GM12878 (cell line): ENCODE data around the gene MAB21L3. TPM values are rescaled to one million over a fixed set of nuclear protein-coding genes. Genes with fewer than 3 reads are reported as not detected.

Experiments used
- ATAC-seq: fragments of 200-7000 bp; cut with Tn5 transposase; 3 replicates; pipeline ENCODE4 v1.9.1; 2020; ENCODE audit warnings: mild to moderate bottlenecking, moderate library complexity
- BruUV-seq: library from RNA; stranded (reverse); fragments of 400-500 nt; replicated peaks from 2 replicates; lab custom pipeline; 2021; lab: Mats Ljungman, UMichigan
- CTCF ChIA-PET: fragments of 300-600 bp; sonication (Branson Sonifier 250); formaldehyde crosslinking; extraction: SDS; loops from one replicate; lab custom pipeline; 2021; ENCODE audit warnings: inconsistent platforms; lab: Yijun Ruan, JAX
- POLR2A ChIA-PET: fragments of 350-600 bp; formaldehyde crosslinking; extraction: SDS; loops from one replicate; lab custom pipeline; 2021; ENCODE audit warnings: inconsistent platforms; lab: Charles Lee
- RAD21 ChIA-PET: fragments of 300-600 bp; sonication (Branson Sonifier 250); formaldehyde crosslinking; loops from one replicate; lab custom pipeline; 2023; ENCODE audit warnings: antibody characterized with exemption; ENCODE audit not compliant: unreplicated experiment; lab: Charles Lee
- SMC1A ChIA-PET: fragments of 300-600 bp; sonication (Branson Sonifier 250); formaldehyde crosslinking; loops from one replicate; lab custom pipeline; 2023; ENCODE audit not compliant: unreplicated experiment, uncharacterized antibody; lab: Charles Lee
- DNase-seq: peaks from one replicate; pipeline ENCODE4 v3.0.0-alpha.2; 2011; ENCODE audit warnings: low read depth, low spot score
- FAIRE-seq: peaks from 3 replicates; lab custom pipeline; 2011; peaks lifted over from hg19 to GRCh38; lab: Jason Lieb, UNC
- H2AFZ ChIP-seq: 2 replicates; pipeline ENCODE4 v1.6.0; 2011; ENCODE audit warnings: low read depth, low read length, control low read depth; ENCODE audit not compliant: control insufficient read depth
- H3K27ac ChIP-seq: 2 replicates; pipeline ENCODE4 v1.5.1; 2011; ENCODE audit warnings: control low read depth; ENCODE audit not compliant: control insufficient read depth, insufficient read depth
- H3K27me3 ChIP-seq, 2 experiments: replicated peaks in 1 of 2; 2 replicates each; pipeline versions ENCODE4 v1.6.0 to v1.6.1; 2011; ENCODE audit warnings: low read length in 1 of 2; ENCODE audit not compliant: control insufficient read depth in 2 of 2, insufficient read depth in 2 of 2
- H3K36me3 ChIP-seq, 2 experiments: 2 replicates each; pipeline ENCODE4 v1.5.1; 2011; ENCODE audit warnings: low read length in 1 of 2; ENCODE audit not compliant: control insufficient read depth in 2 of 2, insufficient read depth in 2 of 2
- H3K4me1 ChIP-seq: 2 replicates; pipeline ENCODE4 v1.6.1; 2011; ENCODE audit warnings: mild to moderate bottlenecking, low read length, moderate library complexity, mixed read lengths; ENCODE audit not compliant: control insufficient read depth, insufficient read depth
- H3K4me2 ChIP-seq: 2 replicates; pipeline ENCODE4 v1.6.0; 2011; ENCODE audit warnings: control low read depth; ENCODE audit not compliant: control insufficient read depth, insufficient read depth
- H3K4me3 ChIP-seq: fragments of 200-600 bp; sonication (generic); 2 replicates; pipeline ENCODE4 v1.5.1; 2016
- H3K79me2 ChIP-seq: 2 replicates; pipeline ENCODE4 v1.6.0; 2011; ENCODE audit warnings: low read length; ENCODE audit not compliant: control insufficient read depth, insufficient read depth
- H3K9ac ChIP-seq: 2 replicates; pipeline ENCODE4 v1.8.0; 2011; ENCODE audit warnings: low read length, control low read depth, mixed read lengths; ENCODE audit not compliant: control insufficient read depth, insufficient read depth
- H3K9me3 ChIP-seq: replicated peaks from 3 replicates; pipeline ENCODE4 v1.5.1; 2011; ENCODE audit warnings: mild to moderate bottlenecking, low read length; ENCODE audit not compliant: control insufficient read depth, insufficient read depth
- H4K20me1 ChIP-seq: 2 replicates; pipeline ENCODE4 v1.6.0; 2011; ENCODE audit not compliant: control insufficient read depth, insufficient read depth
- BMI1 ChIP-seq: fragments of 450-650 bp; IDR thresholded peaks from 2 replicates; pipeline ENCODE4 v1.6.1; 2016; ENCODE audit warnings: mild to moderate bottlenecking, moderate library complexity, borderline replicate concordance
- EGR1 ChIP-seq, 2 experiments: IDR thresholded peaks; 1 replicate in 1 of 2; 2 replicates in 1 of 2; pipeline ENCODE4 v1.6.1; 2011 to 2012; ENCODE audit warnings: low read depth in 2 of 2, low read length in 2 of 2, borderline replicate concordance in 1 of 2, mild to moderate bottlenecking in 1 of 2, moderate library complexity in 1 of 2
- GABPA ChIP-seq: IDR thresholded peaks from 2 replicates; pipeline ENCODE4 v1.6.1; 2014; ENCODE audit warnings: antibody characterized with exemption, low read depth, mild to moderate bottlenecking, inconsistent platforms
- KAT2A ChIP-seq: conservative IDR thresholded peaks from 2 replicates; pipeline ENCODE4 v1.6.1; 2011; ENCODE audit warnings: low read depth, low read length; ENCODE audit not compliant: control insufficient read depth
- PAX5 ChIP-seq: IDR thresholded peaks from 2 replicates; pipeline ENCODE4 v1.6.1; 2011; ENCODE audit warnings: low read depth, low read length, borderline replicate concordance
- SP1 ChIP-seq: IDR thresholded peaks from one replicate; pipeline ENCODE4 v1.6.1; 2011; ENCODE audit warnings: low read depth, low read length
- SPI1 ChIP-seq: IDR thresholded peaks from 2 replicates; pipeline ENCODE4 v1.6.1; 2011; ENCODE audit warnings: low read depth, mild to moderate bottlenecking, low read length, moderate library complexity, borderline replicate concordance; ENCODE audit not compliant: insufficient read depth
- SREBF2 ChIP-seq: IDR thresholded peaks from 2 replicates; pipeline ENCODE4 v1.6.1; 2012; ENCODE audit warnings: mild to moderate bottlenecking, low read length
- TARDBP ChIP-seq: IDR thresholded peaks from 2 replicates; pipeline ENCODE4 v1.6.1; 2016; ENCODE audit warnings: borderline replicate concordance
- WGBS: methylation state at CpG from one replicate; pipeline ENCODE4 v1.1.6; 2016; ENCODE audit warnings: low lambda C conversion rate; ENCODE audit not compliant: insufficient replicate concordance, insufficient coverage; ENCODE audit errors: missing lambda C conversion rate; 5-methylcytosine and 5-hydroxymethylcytosine counted together
- in situ Hi-C: fragments of 300-500 bp; cut with MboI; formaldehyde crosslinking; loops from 9 replicates; pipeline ENCODE4 v1.14.3; 2018; ENCODE audit warnings: mixed read lengths
- intact Hi-C: fragments of 100-400 bp; cut with micrococcal nuclease; formaldehyde crosslinking; loops from one replicate; pipeline ENCODE4 v1.14.2; 2022; ENCODE audit not compliant: unreplicated experiment
- polyA plus RNA-seq, 11 experiments: library from polyadenylated mRNA; depleted of rRNA in 4 of 11; unstranded in 6 of 11; stranded (reverse) in 5 of 11; fragments of >200 nt; fragmentation: Nextera tagmentation in 4 of 11; fragmentation: Illumina TruSeq in 1 of 11; extraction: Ambion mirVana in 4 of 11; extraction: Trizol in 1 of 11; gene quantifications; 1 replicate in 1 of 11; 2 replicates in 10 of 11; pipeline versions ENCODE4 v1.2.1 to v1.2.3, GENCODE V29; 2011 to 2016; ENCODE audit warnings: inconsistent platforms in 2 of 11, missing spikeins in 2 of 11, low read depth in 1 of 11
- total RNA-seq, 4 experiments: library from RNA; depleted of rRNA in 3 of 4; stranded (reverse); fragments of >200 nt in 3 of 4; fragmentation: Illumina TruSeq in 1 of 4; extraction: Trizol in 1 of 4; gene quantifications; 2 replicates each; pipeline versions ENCODE4 v1.2.1 to v1.2.3, GENCODE V29; 2013 to 2021
- TF ChIP-seq, protein P1 (sequence below): fragments of 150-350 bp; IDR thresholded peaks from 2 replicates; pipeline ENCODE4 v1.6.1; 2016; ENCODE audit warnings: low read depth, low read length
- TF ChIP-seq, protein P2 (sequence below): fragments of 450-650 bp; IDR thresholded peaks from 2 replicates; pipeline ENCODE4 v1.6.1; 2016; ENCODE audit warnings: mild to moderate bottlenecking, moderate library complexity, borderline replicate concordance
- TF ChIP-seq, protein P3 (sequence below), 3 experiments: IDR thresholded peaks in 2 of 3; conservative IDR thresholded peaks in 1 of 3; 2 replicates each; pipeline ENCODE4 v1.5.1; 2011; ENCODE audit warnings: low read depth in 3 of 3, low read length in 3 of 3, mild to moderate bottlenecking in 3 of 3, control low read depth in 2 of 3, moderate library complexity in 2 of 3, inconsistent platforms in 1 of 3, mixed read lengths in 1 of 3; ENCODE audit not compliant: control insufficient read depth in 2 of 3, insufficient read depth in 1 of 3; ENCODE audit errors: extremely low read depth in 1 of 3

Gene MAB21L3
- total and polyA plus RNA-seq, 10 of the 15 experiments (the other 5 are each of a cell fraction or from before 2014, with no cell fraction given): 0.18 to 18.6 (median 1.3) TPM

DNA sequence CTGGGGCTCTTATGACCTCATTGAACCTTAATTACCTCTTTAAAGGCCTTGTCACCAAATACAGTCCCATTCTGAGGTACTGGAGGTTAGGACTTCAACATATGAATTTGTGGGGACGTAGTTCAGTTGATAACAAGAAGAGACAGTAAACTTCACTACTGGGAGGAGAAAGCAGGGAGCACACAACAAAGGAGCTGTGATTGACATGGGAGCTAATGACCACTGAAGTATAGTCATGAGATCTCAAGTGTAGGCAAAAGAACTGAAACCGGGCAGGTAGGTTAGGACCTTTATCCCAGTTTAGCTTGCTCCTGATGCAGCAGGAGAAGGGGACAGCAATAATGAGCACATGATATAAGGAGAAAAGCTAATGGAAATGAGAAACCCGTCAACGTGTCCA lies 11.8 kb upstream of the MAB21L3 start (continued):
- TF ChIP-seq, protein P1, sequence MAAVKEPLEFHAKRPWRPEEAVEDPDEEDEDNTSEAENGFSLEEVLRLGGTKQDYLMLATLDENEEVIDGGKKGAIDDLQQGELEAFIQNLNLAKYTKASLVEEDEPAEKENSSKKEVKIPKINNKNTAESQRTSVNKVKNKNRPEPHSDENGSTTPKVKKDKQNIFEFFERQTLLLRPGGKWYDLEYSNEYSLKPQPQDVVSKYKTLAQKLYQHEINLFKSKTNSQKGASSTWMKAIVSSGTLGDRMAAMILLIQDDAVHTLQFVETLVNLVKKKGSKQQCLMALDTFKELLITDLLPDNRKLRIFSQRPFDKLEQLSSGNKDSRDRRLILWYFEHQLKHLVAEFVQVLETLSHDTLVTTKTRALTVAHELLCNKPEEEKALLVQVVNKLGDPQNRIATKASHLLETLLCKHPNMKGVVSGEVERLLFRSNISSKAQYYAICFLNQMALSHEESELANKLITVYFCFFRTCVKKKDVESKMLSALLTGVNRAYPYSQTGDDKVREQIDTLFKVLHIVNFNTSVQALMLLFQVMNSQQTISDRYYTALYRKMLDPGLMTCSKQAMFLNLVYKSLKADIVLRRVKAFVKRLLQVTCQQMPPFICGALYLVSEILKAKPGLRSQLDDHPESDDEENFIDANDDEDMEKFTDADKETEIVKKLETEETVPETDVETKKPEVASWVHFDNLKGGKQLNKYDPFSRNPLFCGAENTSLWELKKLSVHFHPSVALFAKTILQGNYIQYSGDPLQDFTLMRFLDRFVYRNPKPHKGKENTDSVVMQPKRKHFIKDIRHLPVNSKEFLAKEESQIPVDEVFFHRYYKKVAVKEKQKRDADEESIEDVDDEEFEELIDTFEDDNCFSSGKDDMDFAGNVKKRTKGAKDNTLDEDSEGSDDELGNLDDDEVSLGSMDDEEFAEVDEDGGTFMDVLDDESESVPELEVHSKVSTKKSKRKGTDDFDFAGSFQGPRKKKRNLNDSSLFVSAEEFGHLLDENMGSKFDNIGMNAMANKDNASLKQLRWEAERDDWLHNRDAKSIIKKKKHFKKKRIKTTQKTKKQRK: no peak
- TF ChIP-seq TARDBP (no peak), SP1 (no peak), GABPA (no peak), SPI1 (no peak)
- TF ChIP-seq, all 136 proteins: peak for 0

DNA sequence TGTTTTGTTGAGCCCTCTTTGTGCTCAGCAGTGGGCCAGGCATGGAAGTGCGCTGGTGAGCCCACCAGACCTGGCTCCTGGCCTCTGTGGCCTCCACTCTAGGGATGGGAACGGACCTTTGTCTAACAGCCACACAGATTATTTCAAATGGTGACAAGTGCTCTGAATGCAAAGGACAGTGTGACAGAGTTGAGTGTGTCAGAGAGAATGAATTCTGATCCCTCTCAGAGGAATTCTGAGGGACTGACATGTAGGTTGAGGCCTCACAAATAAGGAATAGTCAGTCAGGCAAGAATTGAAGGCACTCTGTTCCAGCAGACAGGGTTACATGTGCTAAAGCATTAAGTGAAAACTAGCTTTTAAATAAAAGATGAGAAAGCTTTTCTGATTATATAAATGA lies 11.3 kb upstream of the MAB21L3 start:
- in situ Hi-C loops: no loop called here
- CTCF ChIA-PET: interaction anchor here (1.0 kb wide), 2 partner anchors 118 to 388 kb away, joined by 3 read pairs; no protein-coding TSS in a partner anchor
- RAD21 ChIA-PET: interaction anchor here (0.9 kb wide), 1 partner anchor 39 kb away, joined by 3 read pairs; no protein-coding TSS in a partner anchor
- no peak for TF ChIP-seq KAT2A
- TF ChIP-seq PAX5: no peak
- TF ChIP-seq, protein P2, sequence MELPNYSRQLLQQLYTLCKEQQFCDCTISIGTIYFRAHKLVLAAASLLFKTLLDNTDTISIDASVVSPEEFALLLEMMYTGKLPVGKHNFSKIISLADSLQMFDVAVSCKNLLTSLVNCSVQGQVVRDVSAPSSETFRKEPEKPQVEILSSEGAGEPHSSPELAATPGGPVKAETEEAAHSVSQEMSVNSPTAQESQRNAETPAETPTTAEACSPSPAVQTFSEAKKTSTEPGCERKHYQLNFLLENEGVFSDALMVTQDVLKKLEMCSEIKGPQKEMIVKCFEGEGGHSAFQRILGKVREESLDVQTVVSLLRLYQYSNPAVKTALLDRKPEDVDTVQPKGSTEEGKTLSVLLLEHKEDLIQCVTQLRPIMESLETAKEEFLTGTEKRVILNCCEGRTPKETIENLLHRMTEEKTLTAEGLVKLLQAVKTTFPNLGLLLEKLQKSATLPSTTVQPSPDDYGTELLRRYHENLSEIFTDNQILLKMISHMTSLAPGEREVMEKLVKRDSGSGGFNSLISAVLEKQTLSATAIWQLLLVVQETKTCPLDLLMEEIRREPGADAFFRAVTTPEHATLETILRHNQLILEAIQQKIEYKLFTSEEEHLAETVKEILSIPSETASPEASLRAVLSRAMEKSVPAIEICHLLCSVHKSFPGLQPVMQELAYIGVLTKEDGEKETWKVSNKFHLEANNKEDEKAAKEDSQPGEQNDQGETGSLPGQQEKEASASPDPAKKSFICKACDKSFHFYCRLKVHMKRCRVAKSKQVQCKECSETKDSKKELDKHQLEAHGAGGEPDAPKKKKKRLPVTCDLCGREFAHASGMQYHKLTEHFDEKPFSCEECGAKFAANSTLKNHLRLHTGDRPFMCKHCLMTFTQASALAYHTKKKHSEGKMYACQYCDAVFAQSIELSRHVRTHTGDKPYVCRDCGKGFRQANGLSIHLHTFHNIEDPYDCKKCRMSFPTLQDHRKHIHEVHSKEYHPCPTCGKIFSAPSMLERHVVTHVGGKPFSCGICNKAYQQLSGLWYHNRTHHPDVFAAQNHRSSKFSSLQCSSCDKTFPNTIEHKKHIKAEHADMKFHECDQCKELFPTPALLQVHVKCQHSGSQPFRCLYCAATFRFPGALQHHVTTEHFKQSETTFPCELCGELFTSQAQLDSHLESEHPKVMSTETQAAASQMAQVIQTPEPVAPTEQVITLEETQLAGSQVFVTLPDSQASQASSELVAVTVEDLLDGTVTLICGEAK: no peak
- TF ChIP-seq, protein P3, sequence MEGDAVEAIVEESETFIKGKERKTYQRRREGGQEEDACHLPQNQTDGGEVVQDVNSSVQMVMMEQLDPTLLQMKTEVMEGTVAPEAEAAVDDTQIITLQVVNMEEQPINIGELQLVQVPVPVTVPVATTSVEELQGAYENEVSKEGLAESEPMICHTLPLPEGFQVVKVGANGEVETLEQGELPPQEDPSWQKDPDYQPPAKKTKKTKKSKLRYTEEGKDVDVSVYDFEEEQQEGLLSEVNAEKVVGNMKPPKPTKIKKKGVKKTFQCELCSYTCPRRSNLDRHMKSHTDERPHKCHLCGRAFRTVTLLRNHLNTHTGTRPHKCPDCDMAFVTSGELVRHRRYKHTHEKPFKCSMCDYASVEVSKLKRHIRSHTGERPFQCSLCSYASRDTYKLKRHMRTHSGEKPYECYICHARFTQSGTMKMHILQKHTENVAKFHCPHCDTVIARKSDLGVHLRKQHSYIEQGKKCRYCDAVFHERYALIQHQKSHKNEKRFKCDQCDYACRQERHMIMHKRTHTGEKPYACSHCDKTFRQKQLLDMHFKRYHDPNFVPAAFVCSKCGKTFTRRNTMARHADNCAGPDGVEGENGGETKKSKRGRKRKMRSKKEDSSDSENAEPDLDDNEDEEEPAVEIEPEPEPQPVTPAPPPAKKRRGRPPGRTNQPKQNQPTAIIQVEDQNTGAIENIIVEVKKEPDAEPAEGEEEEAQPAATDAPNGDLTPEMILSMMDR (IDR thresholded peaks at IDR 0.05 in 2 of 3, conservative IDR thresholded peaks at IDR 0.05 in 1 of 3; ENCODE audit: control insufficient read depth in 2 of 3, extremely low read depth in 1 of 3, insufficient read depth in 1 of 3, low read depth in 3 of 3, low read length in 3 of 3): no peak
- no peak for TF ChIP-seq EGR1 (IDR thresholded peaks at IDR 0.05; ENCODE audit: borderline replicate concordance in 1 of 2, low read depth in 2 of 2, low read length in 2 of 2)
- no peak for TF ChIP-seq SREBF2
- TF ChIP-seq BMI1: no peak

More for the DNA sequence above, 11.3 kb upstream of the MAB21L3 start:
- H3K4me2 ChIP-seq: no peak overlapping the region
- H2AFZ ChIP-seq: no peak overlapping the region
- ATAC-seq (no peak), DNase-seq (no peak), FAIRE-seq (no peak)
- no peaks in the 10 kb centered on the region for H3K27me3 ChIP-seq
- H3K4me1 ChIP-seq: no peaks in the 10 kb centered on the region
- no peak overlapping the region for H3K27ac ChIP-seq
- ChIA-PET SMC1A (interaction anchor here (1.1 to 1.4 kb wide), 4 partner anchors 14 to 75 kb away, joined by 3 to 4 read pairs (median 3); no protein-coding TSS in a partner anchor), POLR2A (no interaction called here)
- no peaks in the 10 kb centered on the region for H3K9me3 ChIP-seq
- BruUV-seq: no TSS peak
- no peaks in the 10 kb centered on the region for H3K36me3 ChIP-seq
- H3K9ac ChIP-seq: no peak overlapping the region
- H3K79me2 ChIP-seq: no peaks in the 10 kb centered on the region
- intact Hi-C loops: no loop called here
- no peak overlapping the region for H3K4me3 ChIP-seq
- WGBS: 50% methylated on average over 2 of the region's 2 CpGs
- no peaks in the 10 kb centered on the region for H4K20me1 ChIP-seq
